ENCODE measurements around the gene PLEKHN1. TPM values are rescaled to one million over a fixed set of nuclear protein-coding genes. Genes with fewer than 3 reads are reported as not detected.

PLEKHN1 gene
- total RNA-seq, 4 donors from 2014 or later, result 0.21 to 2.4 TPM; not detected in 2

GRCh38 chr1:951364-951763 is 14.9 kb upstream of the PLEKHN1 start:
- Histone ChIP-seq H3K36me3 (peaks cover 15 to 100% (median 40%) of the 10 kb centered on the region in 3 donors), H3K9me3 (no peaks in the 10 kb centered on the region), H3K27me3 (no peaks in the 10 kb centered on the region), H3K4me3 (no peak overlapping the region), H3K27ac (no peak overlapping the region), H3K4me1 (peaks cover 0 to 1% (median 0%) of the 10 kb centered on the region in 4 donors)
- DNase-seq (ENCODE audit: low spot score in 2 of 2), result no peak
- no peak for TF ChIP-seq EP300 (IDR thresholded peaks at IDR 0.05)
- TF ChIP-seq CTCF (IDR thresholded peaks at IDR 0.05), result no peak
- TF ChIP-seq POLR2A (IDR thresholded peaks at IDR 0.05), result no peak
- WGBS, 2 donors, result 67 to 71% methylated on average over 6 of the region's 6 CpGs

GRCh38 chr1:952201-952600 is 14.1 kb upstream of the PLEKHN1 start:
- H3K36me3 ChIP-seq, result peaks cover 15 to 100% (median 40%) of the 10 kb centered on the region in 3 donors

GRCh38 chr1:952603-953002 is 13.7 kb upstream of the PLEKHN1 start:
- 90 to 100% methylated on average over 1 to 2 of the region's 7 CpGs for WGBS, 2 donors
- H3K36me3 ChIP-seq, result peaks cover 15 to 96% (median 40%) of the 10 kb centered on the region in 3 donors

More at GRCh38 chr1:952201-952600, 14.1 kb upstream of the PLEKHN1 start:
- Histone ChIP-seq H3K4me1 (peaks cover under 1 to 10% (median 3%) of the 10 kb centered on the region in 4 donors), H3K27ac (no peak overlapping the region), H3K27me3 (no peaks in the 10 kb centered on the region), H3K9me3 (no peaks in the 10 kb centered on the region), H3K4me3 (no peak overlapping the region)
- no peak for DNase-seq (ENCODE audit: low spot score in 2 of 2)
- WGBS, 2 donors, result 86 to 88% methylated on average over 5 to 14 of the region's 15 CpGs
- TF ChIP-seq CTCF (IDR thresholded peaks at IDR 0.05) (no peak), POLR2A (IDR thresholded peaks at IDR 0.05) (no peak), EP300 (IDR thresholded peaks at IDR 0.05) (no peak)

GRCh38 chr1:953524-954320 is 12.6 kb upstream of the PLEKHN1 start:
- Histone ChIP-seq H3K27ac (no peak overlapping the region), H3K27me3 (no peaks in the 10 kb centered on the region), H3K4me1 (peaks cover 8 to 24% (median 15%) of the 10 kb centered on the region in 4 donors), H3K36me3 (peaks cover 8 to 84% (median 31%) of the 10 kb centered on the region in 3 donors), H3K9me3 (no peaks in the 10 kb centered on the region), H3K4me3 (no peak overlapping the region)
- WGBS, 2 donors, result 86 to 89% methylated on average over 30 to 32 of the region's 32 CpGs
- no peak for TF ChIP-seq EP300 (IDR thresholded peaks at IDR 0.05)
- TF ChIP-seq POLR2A (IDR thresholded peaks at IDR 0.05), result no peak
- no peak for TF ChIP-seq CTCF (IDR thresholded peaks at IDR 0.05)
- DNase-seq (ENCODE audit: low spot score in 2 of 2), result no peak

More at GRCh38 chr1:952603-953002, 13.7 kb upstream of the PLEKHN1 start:
- no peak for DNase-seq (ENCODE audit: low spot score in 2 of 2)
- Histone ChIP-seq H3K9me3 (no peaks in the 10 kb centered on the region), H3K4me3 (no peak overlapping the region), H3K27ac (no peak overlapping the region), H3K4me1 (peaks cover 4 to 14% (median 6%) of the 10 kb centered on the region in 4 donors), H3K27me3 (no peaks in the 10 kb centered on the region)
- TF ChIP-seq EP300 (IDR thresholded peaks at IDR 0.05), result no peak
- TF ChIP-seq POLR2A (IDR thresholded peaks at IDR 0.05), result no peak
- no peak for TF ChIP-seq CTCF (IDR thresholded peaks at IDR 0.05)

- no peaks in the 10 kb centered on the region for H3K27me3 ChIP-seq
Measured at GRCh38 chr1:954927-955326, 11.4 kb upstream of the PLEKHN1 start.

More at GRCh38 chr1:954927-955326, 11.4 kb upstream of the PLEKHN1 start:
- Histone ChIP-seq H3K9me3 (no peaks in the 10 kb centered on the region), H3K27ac (no peak overlapping the region), H3K36me3 (peaks cover under 1 to 72% (median 30%) of the 10 kb centered on the region in 3 donors), H3K4me3 (no peak overlapping the region), H3K4me1 (peaks cover 8 to 31% (median 21%) of the 10 kb centered on the region in 4 donors)
- no peak for DNase-seq (ENCODE audit: low spot score in 2 of 2)
- TF ChIP-seq POLR2A (IDR thresholded peaks at IDR 0.05), result no peak
- no peak for TF ChIP-seq CTCF (IDR thresholded peaks at IDR 0.05)
- no peak for TF ChIP-seq EP300 (IDR thresholded peaks at IDR 0.05)
- WGBS, 2 donors, result 79 to 80% methylated on average over 12 to 13 of the region's 13 CpGs

Data from tibial nerve (tissue), 4 donors.